H1 (cell line): Measurements from ENCODE around the gene PDZD4. TPM values are rescaled to one million over a fixed set of nuclear protein-coding genes. Genes with fewer than 3 reads are reported as not detected.

Experiments used
- CTCF ChIA-PET: fragments of 300-600 bp; sonication (Branson Sonifier 250); formaldehyde crosslinking; loops from one replicate; lab custom pipeline; 2021; ENCODE audit not compliant: partially characterized antibody; lab: Charles Lee
- POLR2A ChIA-PET: fragments of 300-600 bp; sonication (Branson Sonifier 250); formaldehyde crosslinking; loops from one replicate; lab custom pipeline; 2021; ENCODE audit warnings: inconsistent platforms; ENCODE audit not compliant: partially characterized antibody; lab: Charles Lee
- DNase-seq, 2 experiments: peaks; one replicate each; pipeline versions ENCODE4 v3.0.0 to v3.0.0-alpha.2; 2010 to 2022; ENCODE audit warnings: low spot score in 2 of 2, low read depth in 1 of 2, mixed read lengths in 1 of 2
- FAIRE-seq: peaks from 2 replicates; lab custom pipeline; 2011; peaks lifted over from hg19 to GRCh38; lab: Jason Lieb, UNC
- H2AFZ ChIP-seq: 2 replicates; pipeline ENCODE4 v1.8.1; 2012; ENCODE audit warnings: low read length, inconsistent platforms
- H2AK5ac ChIP-seq: 2 replicates; pipeline ENCODE4 v1.6.1; 2013; ENCODE audit warnings: low read depth, low read length
- H2BK120ac ChIP-seq: replicated peaks from 2 replicates; pipeline ENCODE3; 2013; ENCODE audit warnings: low read depth, low read length, inconsistent platforms
- H2BK12ac ChIP-seq: 2 replicates; pipeline ENCODE4 v1.6.1; 2013; ENCODE audit warnings: low read depth, low read length
- H2BK15ac ChIP-seq: 2 replicates; pipeline ENCODE4 v1.6.1; 2013; ENCODE audit warnings: low read length
- H2BK20ac ChIP-seq: 2 replicates; pipeline ENCODE4 v1.6.1; 2013; ENCODE audit warnings: low read length
- H2BK5ac ChIP-seq: 2 replicates; pipeline ENCODE4 v1.6.1; 2013; ENCODE audit warnings: low read depth, low read length
- H3K14ac ChIP-seq: 2 replicates; pipeline ENCODE4 v1.6.1; 2013; ENCODE audit warnings: inconsistent platforms; ENCODE audit not compliant: insufficient read length
- H3K18ac ChIP-seq: 2 replicates; pipeline ENCODE4 v1.6.1; 2013; ENCODE audit warnings: low read length; ENCODE audit errors: extremely low read depth
- H3K23ac ChIP-seq: 2 replicates; pipeline ENCODE4 v1.6.1; 2013; ENCODE audit warnings: inconsistent platforms; ENCODE audit not compliant: insufficient read length
- H3K23me2 ChIP-seq: 2 replicates; pipeline ENCODE4 v1.6.1; 2013; ENCODE audit warnings: low read depth, low read length
- H3K27ac ChIP-seq: 2 replicates; pipeline ENCODE4 v1.6.1; 2011; ENCODE audit warnings: low read depth, low read length, inconsistent platforms
- H3K27me3 ChIP-seq, 4 experiments: replicated peaks in 1 of 4; 1 replicate in 1 of 4; 2 replicates in 3 of 4; pipeline versions ENCODE4 v1.6.1 to v1.8.1; 2011 to 2013; ENCODE audit warnings: low read length in 3 of 4, mild to moderate bottlenecking in 3 of 4, inconsistent platforms in 2 of 4, mixed read lengths in 2 of 4, moderate library complexity in 1 of 4; ENCODE audit not compliant: control insufficient read depth in 3 of 4, insufficient read depth in 3 of 4; ENCODE audit errors: extremely low read depth in 1 of 4
- H3K36me3 ChIP-seq, 4 experiments: 2 replicates each; pipeline versions ENCODE4 v1.6.1 to v1.8.1; 2011 to 2013; ENCODE audit warnings: mild to moderate bottlenecking in 4 of 4, low read length in 3 of 4, moderate library complexity in 2 of 4, control low read depth in 1 of 4, inconsistent platforms in 1 of 4; ENCODE audit not compliant: insufficient read depth in 4 of 4, control insufficient read depth in 2 of 4
- H3K4ac ChIP-seq: replicated peaks from 2 replicates; pipeline ENCODE3; 2013; ENCODE audit warnings: low read length, low read depth, mixed read lengths, inconsistent platforms; ENCODE audit not compliant: insufficient read length
- H3K4me1 ChIP-seq, 4 experiments: replicated peaks in 1 of 4; 1 replicate in 1 of 4; 2 replicates in 3 of 4; pipeline versions ENCODE4 v1.6.1 to v1.8.1; 2011 to 2013; ENCODE audit warnings: low read length in 3 of 4, inconsistent platforms in 2 of 4, mixed read lengths in 1 of 4; ENCODE audit not compliant: insufficient read depth in 4 of 4, control insufficient read depth in 3 of 4
- H3K4me2 ChIP-seq, 2 experiments: 2 replicates each; pipeline versions ENCODE4 v1.6.1 to v1.8.1; 2011 to 2013; ENCODE audit warnings: low read depth in 2 of 2, low read length in 2 of 2, control low read depth in 1 of 2, inconsistent platforms in 1 of 2, mild to moderate bottlenecking in 1 of 2; ENCODE audit not compliant: insufficient read depth in 1 of 2
- H3K4me3 ChIP-seq, 4 experiments: fragments of 200-600, 300-600 bp in 1 of 4; sonication (generic), shearing (Covaris generic), sonication (Bioruptor Twin) in 1 of 4; 2 replicates each; pipeline versions ENCODE4 v1.5.1 to v1.8.1; 2011 to 2016; ENCODE audit warnings: low read length in 4 of 4, low read depth in 3 of 4, control low read depth in 2 of 4, inconsistent platforms in 2 of 4, mild to moderate bottlenecking in 2 of 4, mixed read lengths in 1 of 4, moderate library complexity in 1 of 4; ENCODE audit not compliant: insufficient read depth in 2 of 4; ENCODE audit errors: extremely low read depth in 1 of 4
- H3K56ac ChIP-seq: replicated peaks from 2 replicates; pipeline ENCODE3; 2013; ENCODE audit warnings: low read depth, mild to moderate bottlenecking, mixed read lengths, low read length, inconsistent platforms; ENCODE audit not compliant: insufficient read length
- H3K79me1 ChIP-seq: 2 replicates; pipeline ENCODE4 v1.6.1; 2013; ENCODE audit warnings: low read depth, low read length, control low read depth
- H3K79me2 ChIP-seq, 2 experiments: 2 replicates each; pipeline versions ENCODE4 v1.6.1 to v1.8.1; 2012 to 2013; ENCODE audit warnings: low read length in 2 of 2, mild to moderate bottlenecking in 2 of 2, inconsistent platforms in 1 of 2; ENCODE audit not compliant: insufficient read depth in 2 of 2, control insufficient read depth in 1 of 2
- H3K9ac ChIP-seq, 4 experiments: replicated peaks in 1 of 4; 1 replicate in 1 of 4; 2 replicates in 3 of 4; pipeline versions ENCODE4 v1.6.1 to v1.8.1; 2011 to 2013; ENCODE audit warnings: low read depth in 3 of 4, low read length in 3 of 4, control low read depth in 2 of 4, mild to moderate bottlenecking in 2 of 4, moderate library complexity in 2 of 4, inconsistent platforms in 1 of 4; ENCODE audit errors: extremely low read depth in 1 of 4
- H3K9me3 ChIP-seq, 2 experiments: 2 replicates each; pipeline versions ENCODE4 v1.6.1 to v1.8.1; 2012 to 2013; ENCODE audit warnings: mild to moderate bottlenecking in 2 of 2, moderate library complexity in 2 of 2, control low read depth in 1 of 2, inconsistent platforms in 1 of 2, low read depth in 1 of 2, low read length in 1 of 2, mixed read lengths in 1 of 2; ENCODE audit not compliant: insufficient read depth in 2 of 2
- H4K20me1 ChIP-seq, 2 experiments: replicated peaks in 1 of 2; 2 replicates each; pipeline versions ENCODE3 to v1.8.1; 2011 to 2013; ENCODE audit warnings: inconsistent platforms in 2 of 2, low read length in 2 of 2, mild to moderate bottlenecking in 1 of 2; ENCODE audit not compliant: insufficient read depth in 2 of 2, control insufficient read depth in 1 of 2
- H4K5ac ChIP-seq: 2 replicates; pipeline ENCODE4 v1.6.1; 2013; ENCODE audit warnings: low read length, low read depth, mixed read lengths, inconsistent platforms; ENCODE audit not compliant: insufficient read length
- H4K8ac ChIP-seq: 2 replicates; pipeline ENCODE4 v1.8.0; 2013; ENCODE audit warnings: mild to moderate bottlenecking, moderate library complexity, low read length, inconsistent platforms; ENCODE audit not compliant: insufficient read depth; ENCODE audit errors: extremely low read depth
- H4K91ac ChIP-seq: replicated peaks from 2 replicates; pipeline ENCODE3; 2013; ENCODE audit warnings: low read length, mixed read lengths, inconsistent platforms; ENCODE audit not compliant: insufficient read length
- CTCF ChIP-seq, 3 experiments: IDR thresholded peaks; 1 replicate in 2 of 3; 2 replicates in 1 of 3; pipeline versions ENCODE4 v1.5.1 to v1.6.1; 2011; ENCODE audit warnings: low read length in 3 of 3, mild to moderate bottlenecking in 3 of 3, inconsistent platforms in 2 of 3, low read depth in 1 of 3, moderate library complexity in 1 of 3; ENCODE audit not compliant: insufficient read depth in 1 of 3; ENCODE audit errors: control extremely low read depth in 1 of 3
- E2F6 ChIP-seq: IDR thresholded peaks from 2 replicates; pipeline ENCODE4 v1.6.1; 2012; ENCODE audit warnings: inconsistent platforms
- MAX ChIP-seq: IDR thresholded peaks from 2 replicates; pipeline ENCODE4 v1.6.1; 2012; ENCODE audit warnings: inconsistent platforms
- RNF2 ChIP-seq: fragments of 200-900, 300-1000 bp; sonication (generic); IDR thresholded peaks from 2 replicates; pipeline ENCODE4 v1.7.1; 2016; ENCODE audit warnings: borderline replicate concordance, low read depth, mild to moderate bottlenecking, antibody characterized with exemption, low read length; ENCODE audit not compliant: poor library complexity, severe bottlenecking; ENCODE audit errors: missing control alignments
- SIRT6 ChIP-seq: IDR thresholded peaks from one replicate; pipeline ENCODE4 v1.7.1; 2012; ENCODE audit warnings: low read length, inconsistent platforms
- SRF ChIP-seq: IDR thresholded peaks from 2 replicates; pipeline ENCODE4 v1.6.1; 2011; ENCODE audit warnings: mild to moderate bottlenecking, low read depth, low read length, moderate library complexity
- WGBS, 2 experiments: shearing (Covaris generic) in 1 of 2; methylation state at CpG; one replicate each; pipeline versions ENCODE4 v1.1.6 to v1.1.7; 2013 to 2015; ENCODE audit warnings: low lambda C conversion rate in 2 of 2, mixed read lengths in 2 of 2, inconsistent platforms in 1 of 2, low coverage in 1 of 2, missing lambda C conversion rate in 1 of 2; ENCODE audit not compliant: insufficient replicate concordance in 2 of 2, insufficient coverage in 1 of 2, insufficient read length in 1 of 2; ENCODE audit errors: extremely low coverage in 1 of 2, missing lambda C conversion rate in 1 of 2; 5-methylcytosine and 5-hydroxymethylcytosine counted together
- polyA plus RNA-seq, 7 experiments: library from polyadenylated mRNA; depleted of rRNA in 3 of 7; stranded (reverse) in 5 of 7; unstranded in 2 of 7; fragments of >200 nt in 5 of 7; fragments of 200-250 nt in 2 of 7; gene quantifications; 1 replicate in 5 of 7; 2 replicates in 1 of 7; 4 replicates in 1 of 7; pipeline versions ENCODE4 v1.2.1 to v1.2.3, GENCODE V29; 2011 to 2013; ENCODE audit warnings: missing spikeins in 2 of 7, mixed read lengths in 2 of 7
- total RNA-seq: library from RNA; stranded (reverse); fragmentation: NEBNext Ultra II Directional; extraction: Animal tissue kit (Norgen Biotek cat#: 25700); gene quantifications from 2 replicates; pipeline ENCODE4 v1.2.1, GENCODE V29; 2021

The PDZD4 gene
- total and polyA plus RNA-seq, 2 of the 8 experiments (the other 6 are each of a cell fraction or from before 2014, with no cell fraction given), result 45.8 to 169 TPM

GRCh38 chrX:153863251-153863991 lies 33.1 kb upstream of the PDZD4 start:
- no peak for TF ChIP-seq CTCF (IDR thresholded peaks at IDR 0.05; ENCODE audit: control extremely low read depth in 1 of 3, insufficient read depth in 1 of 3, low read depth in 1 of 3, low read length in 3 of 3)
- no peak for TF ChIP-seq SRF
- TF ChIP-seq MAX, result 0 out of 2 replicates have a peak, but pooled peaks have one; percentile 16
- TF ChIP-seq E2F6, result peak; percentile 58; the same call in 1 of the 2 replicates
- TF ChIP-seq RNF2, result no peak
- no peak for TF ChIP-seq SIRT6
- TF ChIP-seq, all 59 proteins: peak for 2
- Histone ChIP-seq H2BK5ac (no peak overlapping the region), H3K56ac (no peak overlapping the region), H4K8ac (no peak overlapping the region), H4K5ac (no peak overlapping the region), H3K4me3 (no peak overlapping the region), H3K23ac (no peak overlapping the region), H3K9ac (no peak overlapping the region), H3K9me3 (no peaks in the 10 kb centered on the region), H4K91ac (no peak overlapping the region), H2BK20ac (no peak overlapping the region), H3K27ac (no peak overlapping the region), H3K79me1 (no peaks in the 10 kb centered on the region), H4K20me1 (no peaks in the 10 kb centered on the region), H2BK120ac (no peak overlapping the region), H3K14ac (no peak overlapping the region), H2BK12ac (no peak overlapping the region), H3K36me3 (peaks cover 0 to 11% (median under 1%) of the 10 kb centered on the region in 4 experiments; a peak in 1 of 8 replicates), H2BK15ac (no peak overlapping the region), H3K79me2 (no peaks in the 10 kb centered on the region), H3K23me2 (no peaks in the 10 kb centered on the region), H2AFZ (no peak overlapping the region), H2AK5ac (no peak overlapping the region), H3K18ac (no peak overlapping the region; the same call in 1 of the 2 replicates), H3K4ac (no peak overlapping the region), H3K4me2 (0 out of 4 replicates have a peak overlapping the region, but pooled peaks of 1 of the 2 experiments have one; percentile 14), H3K4me1 (peaks cover 0 to 16% (median 0%) of the 10 kb centered on the region in 4 experiments; a peak in 3 of 7 replicates), H3K27me3 (no peaks in the 10 kb centered on the region)
- DNase-seq (no peak), FAIRE-seq (no peak)
- POLR2A ChIA-PET, result interaction anchor here (0.8 to 1.4 kb wide), 6 partner anchors 10 to 58 kb away, joined by 3 to 4 read pairs (median 3); no protein-coding TSS in a partner anchor
- CTCF ChIA-PET, result interaction anchor here (0.6 to 1.7 kb wide), 4 partner anchors 8 to 103 kb away, joined by 3 to 4 read pairs (median 3); no protein-coding TSS in a partner anchor
- 69% methylated on average over 13 of the region's 28 CpGs; no CpG with 5 or more reads in 1 of the 2 experiments for WGBS, 2 experiments
